ENCODE results near the gene ABHD16A. TPM values are rescaled to one million over a fixed set of nuclear protein-coding genes. Genes with fewer than 3 reads are reported as not detected.

Gene ABHD16A
- polyA plus RNA-seq, 1 donor from 2014 or later = 130 TPM

DNA sequence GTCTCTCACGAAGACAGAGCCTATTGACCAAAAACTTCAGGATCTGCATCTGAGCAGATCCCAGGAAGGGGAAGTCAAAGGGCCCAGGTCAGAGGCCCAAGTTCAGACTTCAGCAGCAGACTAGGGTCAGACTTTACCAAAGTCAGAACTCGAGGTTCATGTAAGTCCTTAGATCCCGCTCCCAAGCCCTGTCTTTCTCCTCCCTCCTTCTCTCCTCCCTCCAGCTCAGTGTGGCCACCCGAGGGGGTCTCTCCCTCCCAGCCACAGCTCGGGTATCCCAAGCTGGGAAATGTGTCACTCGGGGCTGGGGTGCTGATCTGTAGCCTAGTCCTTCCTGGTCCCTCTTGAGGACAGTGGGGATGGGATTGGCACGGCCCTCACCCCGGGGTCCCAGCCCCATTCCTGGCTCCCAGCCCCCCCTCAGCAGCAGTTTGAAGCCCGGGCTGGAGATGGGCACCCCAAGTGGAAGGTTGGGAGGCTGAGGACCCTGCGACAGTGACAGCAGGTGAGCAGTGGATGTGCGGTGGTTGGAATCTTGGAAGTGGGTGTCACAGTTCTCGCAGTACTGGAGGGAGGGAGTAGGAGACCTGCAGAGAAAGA lies 40.9 kb downstream of the ABHD16A start:
- Histone ChIP-seq H3K9ac (ENCODE audit: low read length) (no peak overlapping the region), H4K20me1 (ENCODE audit: insufficient read depth) (no peaks in the 10 kb centered on the region), H3K27me3 (ENCODE audit: insufficient read depth, low read depth, low read length) (no peaks in the 10 kb centered on the region), H3K27ac (ENCODE audit: low read length) (no peak overlapping the region), H3K4me3 (ENCODE audit: low read length) (no peak overlapping the region), H3K4me2 (ENCODE audit: low read length) (no peak overlapping the region), H3F3A (ENCODE audit: insufficient read depth, low read length, poor library complexity, severe bottlenecking) (no peaks in the 10 kb centered on the region), H3K36me3 (ENCODE audit: insufficient read depth, low read length) (no peaks in the 10 kb centered on the region), H3K9me3 (ENCODE audit: low read length) (no peaks in the 10 kb centered on the region), H2AFZ (ENCODE audit: low read depth, low read length) (no peak overlapping the region), H3K9me2 (ENCODE audit: insufficient read depth, low read length) (no peaks in the 10 kb centered on the region), H3K79me2 (replicated peaks; ENCODE audit: insufficient read depth, low read length) (peaks cover 50% of the 10 kb centered on the region)
- TF ChIP-seq EZH2 (IDR thresholded peaks at IDR 0.05; ENCODE audit: borderline replicate concordance, insufficient read depth, low read length, poor library complexity, severe bottlenecking) = no peak
- no peak for TF ChIP-seq EP300 (conservative IDR thresholded peaks at IDR 0.05; ENCODE audit: poor library complexity, severe bottlenecking)
- TF ChIP-seq POLR2AphosphoS5 (IDR thresholded peaks at IDR 0.05) = no peak

DNA sequence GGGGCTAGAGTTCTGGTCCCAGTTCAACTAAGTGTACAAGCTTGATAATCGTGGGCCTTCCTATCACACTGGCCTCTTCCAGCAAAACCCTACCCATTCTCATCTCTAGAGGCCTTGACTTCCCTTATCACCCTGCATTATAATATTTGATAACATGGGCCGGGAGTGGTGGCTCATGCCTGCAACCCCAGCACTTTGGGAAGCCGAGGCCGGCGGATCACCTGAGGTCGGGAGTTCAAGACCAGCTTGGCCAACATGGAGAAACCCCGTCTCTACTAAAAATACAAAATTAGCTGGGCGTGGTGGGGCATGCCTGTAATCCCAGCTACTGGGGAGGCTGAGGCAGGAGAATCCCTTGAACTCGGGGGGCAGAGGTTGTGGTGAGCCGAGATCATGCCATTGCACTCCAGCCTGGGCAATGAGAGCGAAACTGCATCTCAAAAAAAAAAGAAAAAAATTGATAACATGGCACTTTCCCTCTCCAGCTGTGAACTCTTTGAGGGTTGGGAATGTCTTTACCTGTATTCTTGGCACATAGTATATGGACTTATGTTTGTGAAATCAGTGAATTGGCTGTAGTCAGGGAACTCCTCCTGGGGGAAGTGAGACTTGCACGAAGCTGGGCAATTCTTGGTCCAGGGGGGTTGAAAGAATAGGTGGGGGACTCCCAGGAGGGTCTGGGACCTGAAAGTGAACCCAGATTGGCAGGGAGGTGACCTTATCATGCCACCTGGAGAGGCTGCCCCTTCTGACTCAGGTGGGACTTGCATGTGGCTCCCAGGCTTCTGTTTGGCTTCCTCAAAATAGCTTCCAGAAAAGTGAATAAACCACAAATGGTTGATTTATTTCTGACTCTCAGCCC lies 41.6 kb downstream of the ABHD16A start:
- TF ChIP-seq EP300 (conservative IDR thresholded peaks at IDR 0.05; ENCODE audit: poor library complexity, severe bottlenecking) (no peak), MXI1 (conservative IDR thresholded peaks at IDR 0.05; ENCODE audit: poor library complexity, severe bottlenecking) (no peak), SMC3 (conservative IDR thresholded peaks at IDR 0.05; ENCODE audit: poor library complexity) (no peak), TAF1 (IDR thresholded peaks at IDR 0.05; ENCODE audit: low read depth) (no peak), EZH2 (IDR thresholded peaks at IDR 0.05; ENCODE audit: borderline replicate concordance, insufficient read depth, low read length, poor library complexity, severe bottlenecking) (no peak), RAD21 (conservative IDR thresholded peaks at IDR 0.05) (no peak), POLR2AphosphoS5 (IDR thresholded peaks at IDR 0.05) (no peak)
- TF ChIP-seq, protein P1, sequence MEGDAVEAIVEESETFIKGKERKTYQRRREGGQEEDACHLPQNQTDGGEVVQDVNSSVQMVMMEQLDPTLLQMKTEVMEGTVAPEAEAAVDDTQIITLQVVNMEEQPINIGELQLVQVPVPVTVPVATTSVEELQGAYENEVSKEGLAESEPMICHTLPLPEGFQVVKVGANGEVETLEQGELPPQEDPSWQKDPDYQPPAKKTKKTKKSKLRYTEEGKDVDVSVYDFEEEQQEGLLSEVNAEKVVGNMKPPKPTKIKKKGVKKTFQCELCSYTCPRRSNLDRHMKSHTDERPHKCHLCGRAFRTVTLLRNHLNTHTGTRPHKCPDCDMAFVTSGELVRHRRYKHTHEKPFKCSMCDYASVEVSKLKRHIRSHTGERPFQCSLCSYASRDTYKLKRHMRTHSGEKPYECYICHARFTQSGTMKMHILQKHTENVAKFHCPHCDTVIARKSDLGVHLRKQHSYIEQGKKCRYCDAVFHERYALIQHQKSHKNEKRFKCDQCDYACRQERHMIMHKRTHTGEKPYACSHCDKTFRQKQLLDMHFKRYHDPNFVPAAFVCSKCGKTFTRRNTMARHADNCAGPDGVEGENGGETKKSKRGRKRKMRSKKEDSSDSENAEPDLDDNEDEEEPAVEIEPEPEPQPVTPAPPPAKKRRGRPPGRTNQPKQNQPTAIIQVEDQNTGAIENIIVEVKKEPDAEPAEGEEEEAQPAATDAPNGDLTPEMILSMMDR (IDR thresholded peaks at IDR 0.05; ENCODE audit: poor library complexity, severe bottlenecking) = no peak
- TF ChIP-seq, protein P2, sequence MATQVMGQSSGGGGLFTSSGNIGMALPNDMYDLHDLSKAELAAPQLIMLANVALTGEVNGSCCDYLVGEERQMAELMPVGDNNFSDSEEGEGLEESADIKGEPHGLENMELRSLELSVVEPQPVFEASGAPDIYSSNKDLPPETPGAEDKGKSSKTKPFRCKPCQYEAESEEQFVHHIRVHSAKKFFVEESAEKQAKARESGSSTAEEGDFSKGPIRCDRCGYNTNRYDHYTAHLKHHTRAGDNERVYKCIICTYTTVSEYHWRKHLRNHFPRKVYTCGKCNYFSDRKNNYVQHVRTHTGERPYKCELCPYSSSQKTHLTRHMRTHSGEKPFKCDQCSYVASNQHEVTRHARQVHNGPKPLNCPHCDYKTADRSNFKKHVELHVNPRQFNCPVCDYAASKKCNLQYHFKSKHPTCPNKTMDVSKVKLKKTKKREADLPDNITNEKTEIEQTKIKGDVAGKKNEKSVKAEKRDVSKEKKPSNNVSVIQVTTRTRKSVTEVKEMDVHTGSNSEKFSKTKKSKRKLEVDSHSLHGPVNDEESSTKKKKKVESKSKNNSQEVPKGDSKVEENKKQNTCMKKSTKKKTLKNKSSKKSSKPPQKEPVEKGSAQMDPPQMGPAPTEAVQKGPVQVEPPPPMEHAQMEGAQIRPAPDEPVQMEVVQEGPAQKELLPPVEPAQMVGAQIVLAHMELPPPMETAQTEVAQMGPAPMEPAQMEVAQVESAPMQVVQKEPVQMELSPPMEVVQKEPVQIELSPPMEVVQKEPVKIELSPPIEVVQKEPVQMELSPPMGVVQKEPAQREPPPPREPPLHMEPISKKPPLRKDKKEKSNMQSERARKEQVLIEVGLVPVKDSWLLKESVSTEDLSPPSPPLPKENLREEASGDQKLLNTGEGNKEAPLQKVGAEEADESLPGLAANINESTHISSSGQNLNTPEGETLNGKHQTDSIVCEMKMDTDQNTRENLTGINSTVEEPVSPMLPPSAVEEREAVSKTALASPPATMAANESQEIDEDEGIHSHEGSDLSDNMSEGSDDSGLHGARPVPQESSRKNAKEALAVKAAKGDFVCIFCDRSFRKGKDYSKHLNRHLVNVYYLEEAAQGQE (IDR thresholded peaks at IDR 0.05; ENCODE audit: borderline replicate concordance) = no peak
- no peaks in the 10 kb centered on the region for H3F3A ChIP-seq (ENCODE audit: insufficient read depth, low read length, poor library complexity, severe bottlenecking)
- H3K4me2 ChIP-seq (ENCODE audit: low read length) = peak overlapping the region; percentile 75
- H3K79me2 ChIP-seq (replicated peaks; ENCODE audit: insufficient read depth, low read length) = peaks cover 45% of the 10 kb centered on the region
- no peaks in the 10 kb centered on the region for H3K9me3 ChIP-seq (ENCODE audit: low read length)
- H3K27ac ChIP-seq (ENCODE audit: low read length) = peak overlapping the region; percentile 62
- H3K9ac ChIP-seq (ENCODE audit: low read length) = peak overlapping the region; percentile 85
- H4K20me1 ChIP-seq (ENCODE audit: insufficient read depth) = no peaks in the 10 kb centered on the region
- no peak overlapping the region for H2AFZ ChIP-seq (ENCODE audit: low read depth, low read length)
- no peaks in the 10 kb centered on the region for H3K27me3 ChIP-seq (ENCODE audit: insufficient read depth, low read depth, low read length)
- no peaks in the 10 kb centered on the region for H3K9me2 ChIP-seq (ENCODE audit: insufficient read depth, low read length)
- H3K36me3 ChIP-seq (ENCODE audit: insufficient read depth, low read length) = no peaks in the 10 kb centered on the region
- peak overlapping the region; percentile 85 for H3K4me3 ChIP-seq (ENCODE audit: low read length)

Data from neural cell (in vitro differentiated cells).